HepG2 (cell line): ENCODE data around the gene TMEM62. TPM values are rescaled to one million over a fixed set of nuclear protein-coding genes. Genes with fewer than 3 reads are reported as not detected.

Experiments used
- CBFB ChIP-seq: sonication (generic); formaldehyde crosslinking; IDR thresholded peaks from 2 replicates; pipeline ENCODE4 v1.4.0; 2020; ENCODE audit warnings: missing genetic modification reagents
- ESRRA ChIP-seq: sonication (generic); formaldehyde crosslinking; IDR thresholded peaks from 2 replicates; pipeline ENCODE4 v1.5.1; 2020; ENCODE audit warnings: mild to moderate bottlenecking, low read depth, missing genetic modification reagents
- KDM3A ChIP-seq: IDR thresholded peaks from 2 replicates; pipeline ENCODE4 v1.6.1; 2018; ENCODE audit warnings: low read depth, missing compliant biosample characterization
- NBN ChIP-seq: fragments of 450-650 bp; conservative IDR thresholded peaks from 2 replicates; pipeline ENCODE4 v1.6.1; 2017
- PBX2 ChIP-seq: IDR thresholded peaks from 2 replicates; pipeline ENCODE4 v1.6.1; 2016; ENCODE audit warnings: control low read depth
- PLSCR1 ChIP-seq: sonication (generic); formaldehyde crosslinking; IDR thresholded peaks from 2 replicates; pipeline ENCODE4 v1.5.0; 2020; ENCODE audit warnings: missing genetic modification reagents, mild to moderate bottlenecking, borderline replicate concordance
- ZBTB21 ChIP-seq: sonication (generic); formaldehyde crosslinking; IDR thresholded peaks from 2 replicates; pipeline ENCODE4 v1.4.0; 2020; ENCODE audit warnings: missing genetic modification reagents
- ZNF292 ChIP-seq: sonication (generic); formaldehyde crosslinking; IDR thresholded peaks from 2 replicates; pipeline ENCODE4 v1.8.1; 2022; ENCODE audit warnings: mild to moderate bottlenecking, low read depth, missing genetic modification reagents, borderline replicate concordance
- ZNF484 ChIP-seq: sonication (generic); formaldehyde crosslinking; IDR thresholded peaks from 2 replicates; pipeline ENCODE4 v1.5.1; 2020; ENCODE audit warnings: mild to moderate bottlenecking, low read depth, missing genetic modification reagents, borderline replicate concordance
- ZNF543 ChIP-seq: sonication (generic); formaldehyde crosslinking; IDR thresholded peaks from 2 replicates; pipeline ENCODE4 v1.4.0; 2020; ENCODE audit warnings: mild to moderate bottlenecking, missing genetic modification reagents
- ZNF7 ChIP-seq: IDR thresholded peaks from 2 replicates; pipeline ENCODE4 v1.6.1; 2016; ENCODE audit warnings: missing biosample characterization, missing genetic modification reagents
- ZZZ3 ChIP-seq: sonication (generic); formaldehyde crosslinking; IDR thresholded peaks from 2 replicates; pipeline ENCODE4 v1.4.0; 2020; ENCODE audit warnings: missing genetic modification reagents, mild to moderate bottlenecking, borderline replicate concordance
- polyA plus RNA-seq, 8 experiments: library from polyadenylated mRNA; depleted of rRNA in 3 of 8; stranded (reverse) in 7 of 8; unstranded in 1 of 8; fragments of >200 nt; fragmentation: Illumina TruSeq in 4 of 8; extraction: Trizol in 4 of 8; gene quantifications; 2 replicates each; pipeline versions ENCODE4 v1.2.1 to v1.2.3, GENCODE V29; 2011 to 2016; ENCODE audit warnings: low read depth in 4 of 8, missing spikeins in 1 of 8, mixed read lengths in 1 of 8; ENCODE audit not compliant: insufficient read depth in 1 of 8
- total RNA-seq, 5 experiments: library from RNA; depleted of rRNA; stranded (reverse); fragments of >200 nt; fragmentation: Illumina TruSeq; extraction: Trizol; gene quantifications; 2 replicates each; pipeline ENCODE4 v1.2.3, GENCODE V29; 2016; ENCODE audit warnings: low read depth in 1 of 5
- TF ChIP-seq, protein P1 (sequence below): sonication (generic); formaldehyde crosslinking; IDR thresholded peaks from 2 replicates; pipeline ENCODE4 v1.8.1; 2023; ENCODE audit warnings: mild to moderate bottlenecking, moderate library complexity, missing genetic modification reagents
- TF ChIP-seq, protein P2 (sequence below): sonication (generic); formaldehyde crosslinking; IDR thresholded peaks from 2 replicates; pipeline ENCODE4 v1.4.0; 2020; ENCODE audit warnings: missing genetic modification reagents
- TF ChIP-seq, protein P3 (sequence below), 2 experiments: fragments of 450-650 bp in 1 of 2; sonication (generic) in 1 of 2; formaldehyde crosslinking in 1 of 2; IDR thresholded peaks; 2 replicates each; pipeline versions ENCODE4 v1.6.1 to v1.8.0; 2016 to 2022; ENCODE audit warnings: antibody characterized with exemption in 1 of 2, mild to moderate bottlenecking in 1 of 2, missing genetic modification reagents in 1 of 2

TMEM62 gene
- total and polyA plus RNA-seq, 2 of the 13 experiments (the other 11 are each of a cell fraction or from before 2014, with no cell fraction given): 14.2 to 20.9 TPM

DNA sequence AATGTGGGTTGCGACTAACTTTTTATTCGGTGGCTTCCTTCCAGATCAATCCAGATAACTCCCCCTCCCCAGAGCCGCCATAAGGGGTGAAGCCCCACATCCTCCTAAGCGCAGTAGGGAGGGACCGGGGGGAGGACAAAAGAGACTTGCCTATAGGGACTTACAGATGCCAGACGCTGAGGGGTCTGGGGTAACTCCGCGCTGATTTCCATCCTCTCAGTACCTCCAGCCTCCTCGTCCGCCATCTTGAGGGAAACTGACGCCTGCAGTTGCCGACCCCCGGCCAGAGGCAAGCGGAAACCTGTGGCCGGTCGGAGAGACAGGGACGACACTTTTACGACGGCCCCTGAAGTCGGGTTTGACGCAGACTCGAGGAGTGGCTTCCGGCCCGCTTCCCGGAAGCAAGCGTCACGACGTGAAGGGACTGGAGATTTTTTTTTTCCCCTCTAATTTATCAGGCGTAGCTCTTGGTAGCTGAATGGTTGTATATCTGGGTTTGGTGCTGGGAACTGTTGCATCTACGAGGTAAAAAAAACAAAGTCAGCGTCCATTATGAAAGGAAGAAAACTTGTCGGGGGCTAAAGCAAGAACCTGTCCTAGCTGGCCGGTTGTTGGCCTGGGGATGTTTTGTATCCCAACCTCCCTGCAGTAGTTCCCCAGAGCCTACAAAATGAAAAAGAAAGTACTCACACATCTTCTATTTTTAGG is 27.5 kb upstream of the TMEM62 start, which contains the start of gene UBR1 (continued):
- no peak for TF ChIP-seq ZNF543 (CRISPR knock-in tag)
- no peak for TF ChIP-seq ZZZ3
- no peak for TF ChIP-seq PBX2 (CRISPR knock-in tag)
- peak; percentile 15; the same call in 1 of the 2 replicates for TF ChIP-seq CBFB
- TF ChIP-seq ZNF484 (CRISPR knock-in tag): no peak
- TF ChIP-seq PLSCR1 (CRISPR knock-in tag): no peak
- TF ChIP-seq, protein P1, sequence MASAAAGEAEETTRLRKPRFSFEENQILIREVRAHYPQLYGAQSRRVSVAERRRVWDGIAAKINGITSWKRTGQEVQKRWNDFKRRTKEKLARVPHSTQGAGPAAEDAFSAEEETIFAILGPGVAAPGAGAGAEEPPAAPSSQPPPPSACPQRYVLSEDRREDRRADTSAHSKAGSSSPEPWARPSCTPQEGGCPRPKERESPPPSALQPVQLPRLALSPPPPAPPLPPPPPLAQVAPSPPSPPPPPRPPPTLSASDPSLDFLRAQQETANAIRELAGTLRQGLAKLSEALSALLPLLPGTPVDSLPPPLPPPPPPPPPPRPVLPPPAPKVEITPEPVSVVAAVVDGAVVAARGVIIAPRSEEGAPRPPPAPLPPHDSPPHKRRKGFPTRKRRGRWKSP (CRISPR knock-in tag): no peak
- no peak for TF ChIP-seq ZNF292 (CRISPR knock-in tag)
- TF ChIP-seq KDM3A: peak; percentile 61; the same call in 1 of the 2 replicates
- TF ChIP-seq, protein P2, sequence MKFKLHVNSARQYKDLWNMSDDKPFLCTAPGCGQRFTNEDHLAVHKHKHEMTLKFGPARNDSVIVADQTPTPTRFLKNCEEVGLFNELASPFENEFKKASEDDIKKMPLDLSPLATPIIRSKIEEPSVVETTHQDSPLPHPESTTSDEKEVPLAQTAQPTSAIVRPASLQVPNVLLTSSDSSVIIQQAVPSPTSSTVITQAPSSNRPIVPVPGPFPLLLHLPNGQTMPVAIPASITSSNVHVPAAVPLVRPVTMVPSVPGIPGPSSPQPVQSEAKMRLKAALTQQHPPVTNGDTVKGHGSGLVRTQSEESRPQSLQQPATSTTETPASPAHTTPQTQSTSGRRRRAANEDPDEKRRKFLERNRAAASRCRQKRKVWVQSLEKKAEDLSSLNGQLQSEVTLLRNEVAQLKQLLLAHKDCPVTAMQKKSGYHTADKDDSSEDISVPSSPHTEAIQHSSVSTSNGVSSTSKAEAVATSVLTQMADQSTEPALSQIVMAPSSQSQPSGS (CRISPR knock-in tag): peak; percentile 43; the same call in 1 of the 2 replicates
- TF ChIP-seq ZNF7 (CRISPR knock-in tag): no peak
- 0 out of 2 replicates have a peak, but pooled peaks have one; percentile 20 for TF ChIP-seq ESRRA (CRISPR knock-in tag)
- TF ChIP-seq NBN: no peak
- TF ChIP-seq, protein P3, sequence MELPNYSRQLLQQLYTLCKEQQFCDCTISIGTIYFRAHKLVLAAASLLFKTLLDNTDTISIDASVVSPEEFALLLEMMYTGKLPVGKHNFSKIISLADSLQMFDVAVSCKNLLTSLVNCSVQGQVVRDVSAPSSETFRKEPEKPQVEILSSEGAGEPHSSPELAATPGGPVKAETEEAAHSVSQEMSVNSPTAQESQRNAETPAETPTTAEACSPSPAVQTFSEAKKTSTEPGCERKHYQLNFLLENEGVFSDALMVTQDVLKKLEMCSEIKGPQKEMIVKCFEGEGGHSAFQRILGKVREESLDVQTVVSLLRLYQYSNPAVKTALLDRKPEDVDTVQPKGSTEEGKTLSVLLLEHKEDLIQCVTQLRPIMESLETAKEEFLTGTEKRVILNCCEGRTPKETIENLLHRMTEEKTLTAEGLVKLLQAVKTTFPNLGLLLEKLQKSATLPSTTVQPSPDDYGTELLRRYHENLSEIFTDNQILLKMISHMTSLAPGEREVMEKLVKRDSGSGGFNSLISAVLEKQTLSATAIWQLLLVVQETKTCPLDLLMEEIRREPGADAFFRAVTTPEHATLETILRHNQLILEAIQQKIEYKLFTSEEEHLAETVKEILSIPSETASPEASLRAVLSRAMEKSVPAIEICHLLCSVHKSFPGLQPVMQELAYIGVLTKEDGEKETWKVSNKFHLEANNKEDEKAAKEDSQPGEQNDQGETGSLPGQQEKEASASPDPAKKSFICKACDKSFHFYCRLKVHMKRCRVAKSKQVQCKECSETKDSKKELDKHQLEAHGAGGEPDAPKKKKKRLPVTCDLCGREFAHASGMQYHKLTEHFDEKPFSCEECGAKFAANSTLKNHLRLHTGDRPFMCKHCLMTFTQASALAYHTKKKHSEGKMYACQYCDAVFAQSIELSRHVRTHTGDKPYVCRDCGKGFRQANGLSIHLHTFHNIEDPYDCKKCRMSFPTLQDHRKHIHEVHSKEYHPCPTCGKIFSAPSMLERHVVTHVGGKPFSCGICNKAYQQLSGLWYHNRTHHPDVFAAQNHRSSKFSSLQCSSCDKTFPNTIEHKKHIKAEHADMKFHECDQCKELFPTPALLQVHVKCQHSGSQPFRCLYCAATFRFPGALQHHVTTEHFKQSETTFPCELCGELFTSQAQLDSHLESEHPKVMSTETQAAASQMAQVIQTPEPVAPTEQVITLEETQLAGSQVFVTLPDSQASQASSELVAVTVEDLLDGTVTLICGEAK (IDR thresholded peaks at IDR 0.05): no peak
- TF ChIP-seq, protein P3 (CRISPR knock-in tag; IDR thresholded peaks at IDR 0.05): peak; percentile 50; the same call in 1 of the 2 replicates
- peak; percentile 83 for TF ChIP-seq ZBTB21 (CRISPR knock-in tag)
